Activated naive CD4-positive, alpha-beta T cell treated with anti-CD3 and anti-CD28 coated beads for 36 hours (primary cell): ENCODE data around the gene CFAP157. TPM values are rescaled to one million over a fixed set of nuclear protein-coding genes. Genes with fewer than 3 reads are reported as not detected.
A peak's percentile ranks its signal among the peaks of the same experiment; 100 is the strongest.

Experiments used
- CTCF ChIA-PET: fragments of 350-600 bp; sonication (Branson Sonifier 250); formaldehyde crosslinking; loops from one replicate; lab custom pipeline; 2021; ENCODE audit warnings: antibody characterized with exemption; lab: Charles Lee
- DNase-seq: peaks from one replicate; pipeline ENCODE4 v3.0.0-alpha.2; 2020
- H3K27ac Mint-ChIP-seq: one replicate; pipeline ENCODE4 v1.8.0; 2021; ENCODE audit warnings: mild to moderate bottlenecking, mixed read lengths
- H3K27me3 Mint-ChIP-seq: one replicate; pipeline ENCODE4 v1.8.0; 2021; ENCODE audit warnings: low read depth, mixed read lengths
- H3K36me3 Mint-ChIP-seq: one replicate; pipeline ENCODE4 v1.8.0; 2021; ENCODE audit warnings: low read depth, mixed read lengths
- H3K4me1 Mint-ChIP-seq: one replicate; pipeline ENCODE4 v1.8.0; 2021; ENCODE audit warnings: low read depth, mixed read lengths
- H3K4me3 Mint-ChIP-seq: one replicate; pipeline ENCODE4 v1.8.0; 2021; ENCODE audit warnings: mild to moderate bottlenecking, moderate library complexity, mixed read lengths
- H3K9me3 Mint-ChIP-seq: one replicate; pipeline ENCODE4 v1.8.0; 2021; ENCODE audit warnings: mixed read lengths
- intact Hi-C: fragments of 100-400 bp; cut with micrococcal nuclease; formaldehyde crosslinking; loops from one replicate; pipeline ENCODE4 v1.15.1; 2023
- total RNA-seq, 2 experiments: library from RNA; stranded (reverse); gene quantifications; one replicate each; pipeline ENCODE4 v1.2.3, GENCODE V29; 2021

CFAP157 gene
- total RNA-seq, 2 experiments from 2014 or later: 0.07 TPM; not detected in 1

DNA sequence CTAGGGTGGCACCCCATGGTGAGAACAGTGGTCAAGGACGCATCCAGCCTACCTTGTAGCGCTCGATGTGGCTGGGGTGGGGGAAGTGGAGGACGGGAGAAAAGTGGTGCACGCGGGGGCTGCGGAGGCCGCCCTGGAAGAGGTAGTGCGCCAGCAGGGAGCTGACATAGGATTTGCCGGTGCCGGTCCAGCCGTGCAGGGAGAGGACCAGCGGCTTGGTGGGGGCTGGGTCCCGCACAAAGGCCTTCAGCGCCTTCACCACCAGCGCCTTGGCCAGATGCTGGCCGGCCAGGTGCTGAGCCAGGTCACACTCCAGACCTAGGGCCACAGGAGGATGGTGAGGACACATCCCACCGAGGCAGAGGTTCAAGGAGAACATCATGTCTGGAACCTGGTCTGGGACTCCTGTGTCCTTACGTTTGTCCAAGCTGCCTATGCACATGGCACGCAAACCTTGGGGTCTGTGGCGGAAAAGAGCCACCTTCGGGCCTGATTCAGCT is 27.5 kb downstream of the CFAP157 start:
- peak overlapping the region; percentile 77 for H3K27ac Mint-ChIP-seq
- CTCF ChIA-PET: interaction anchor here (0.6 to 3.7 kb wide), 55 partner anchors 9 to 305 kb away, joined by 3 to 52 read pairs (median 4); partner anchors contain the start of genes AK1, CDK9, PTRH1 and STXBP1
- peaks cover 2% of the 10 kb centered on the region for H3K36me3 Mint-ChIP-seq
- no peaks in the 10 kb centered on the region for H3K27me3 Mint-ChIP-seq
- peak overlapping the region; percentile 78 for H3K4me3 Mint-ChIP-seq
- intact Hi-C loops: loop anchor here (1.0 kb wide), 2 partner anchors 144 to 230 kb away; no protein-coding TSS in a partner anchor
- H3K4me1 Mint-ChIP-seq: peaks cover 13% of the 10 kb centered on the region
- no peaks in the 10 kb centered on the region for H3K9me3 Mint-ChIP-seq
- DNase-seq: no peak

GRCh38 chr9:127734747-127735529 is 28.1 kb downstream of the CFAP157 start, which contains the start of gene TOR2A:
TSS of gene TOR2A (minus strand) at chr9:127735294. CDS start at chr9:127735270, 24 bp downstream.
- Mint-ChIP-seq H3K4me1 (peaks cover 13% of the 10 kb centered on the region), H3K36me3 (peaks cover 3% of the 10 kb centered on the region), H3K4me3 (peak within 1 kb of the TSS; percentile 78), H3K27me3 (no peaks in the 10 kb centered on the region), H3K27ac (peak within 1 kb of the TSS; percentile 86), H3K9me3 (no peaks in the 10 kb centered on the region)
- DNase-seq: peak; percentile 98
- intact Hi-C loops: loop anchor here (1.0 kb wide), 10 partner anchors 20 to 231 kb away; partner anchors contain the start of genes FPGS, PTRH1 and STXBP1
- CTCF ChIA-PET: interaction anchor here (0.6 to 3.7 kb wide), 62 partner anchors 10 to 304 kb away, joined by 3 to 52 read pairs (median 4); partner anchors contain the start of genes AK1, CDK9, PTRH1 and ST6GALNAC4

DNA sequence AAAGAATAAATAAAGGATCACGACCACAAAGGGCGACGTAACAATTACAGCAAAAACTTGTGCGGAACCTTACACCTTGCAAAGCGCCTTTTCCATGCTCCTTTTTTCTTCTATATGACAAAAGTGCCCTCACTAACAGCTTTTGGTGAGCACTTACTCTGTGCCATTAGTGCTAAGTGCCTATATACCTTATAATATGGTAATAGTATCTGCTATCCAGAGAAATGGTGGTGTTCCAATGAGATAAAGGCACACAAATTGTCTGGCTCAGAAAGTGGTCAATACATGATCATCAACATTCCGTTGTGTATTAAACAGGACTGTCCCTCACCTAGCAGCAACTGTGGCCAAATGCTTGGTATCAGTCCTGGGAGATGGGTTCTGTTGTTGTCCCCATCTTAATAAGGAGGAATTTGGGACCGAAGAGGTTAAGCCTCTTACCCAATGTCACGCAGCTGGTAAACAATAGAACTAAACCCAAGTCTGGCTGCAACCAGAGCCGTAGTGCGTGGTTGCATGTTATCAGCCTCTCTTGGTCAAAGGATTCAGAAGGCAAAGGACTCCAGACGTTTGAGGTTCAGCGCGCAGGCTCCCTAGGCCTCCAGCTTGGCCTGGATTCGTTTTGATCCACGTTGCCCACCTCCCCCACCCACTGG is 28.9 kb downstream of the CFAP157 start:
- Mint-ChIP-seq H3K27me3 (no peaks in the 10 kb centered on the region), H3K4me3 (peak overlapping the region; percentile 78)

GRCh38 chr9:127738666-127739065 is 31.9 kb downstream of the CFAP157 start:
- H3K27me3 Mint-ChIP-seq: no peaks in the 10 kb centered on the region
- no peak for DNase-seq
- no peak overlapping the region for H3K27ac Mint-ChIP-seq
- H3K36me3 Mint-ChIP-seq: peaks cover 8% of the 10 kb centered on the region
- H3K9me3 Mint-ChIP-seq: no peaks in the 10 kb centered on the region
- peaks cover 11% of the 10 kb centered on the region for H3K4me1 Mint-ChIP-seq
- CTCF ChIA-PET: interaction anchor here (1.1 kb wide), 1 partner anchor 131 kb away, joined by 3 read pairs; no protein-coding TSS in a partner anchor
- H3K4me3 Mint-ChIP-seq: no peak overlapping the region
- intact Hi-C loops: no loop called here

More for the DNA sequence above, 28.9 kb downstream of the CFAP157 start:
- Mint-ChIP-seq H3K4me1 (peaks cover 13% of the 10 kb centered on the region), H3K36me3 (peaks cover 3% of the 10 kb centered on the region), H3K27ac (peak overlapping the region; percentile 86), H3K9me3 (no peaks in the 10 kb centered on the region)
- CTCF ChIA-PET: interaction anchor here (0.8 to 3.7 kb wide), 33 partner anchors 9 to 238 kb away, joined by 3 to 52 read pairs (median 5); partner anchors contain the start of genes AK1, CDK9, PTRH1 and TTC16
- intact Hi-C loops: loop anchor here (1.0 kb wide), 8 partner anchors 20 to 186 kb away; partner anchors contain the start of genes FPGS, PTRH1 and STXBP1
- DNase-seq: no peak

GRCh38 chr9:127739614-127740330 is 33.0 kb downstream of the CFAP157 start:
- DNase-seq: no peak
- Mint-ChIP-seq H3K9me3 (no peaks in the 10 kb centered on the region), H3K4me1 (peaks cover 4% of the 10 kb centered on the region), H3K4me3 (no peak overlapping the region), H3K36me3 (peaks cover 8% of the 10 kb centered on the region), H3K27ac (no peak overlapping the region), H3K27me3 (no peaks in the 10 kb centered on the region)
- CTCF ChIA-PET: interaction anchor here (0.9 to 1.2 kb wide), 2 partner anchors 16 to 129 kb away, joined by 3 read pairs; no protein-coding TSS in a partner anchor
- intact Hi-C loops: no loop called here

DNA sequence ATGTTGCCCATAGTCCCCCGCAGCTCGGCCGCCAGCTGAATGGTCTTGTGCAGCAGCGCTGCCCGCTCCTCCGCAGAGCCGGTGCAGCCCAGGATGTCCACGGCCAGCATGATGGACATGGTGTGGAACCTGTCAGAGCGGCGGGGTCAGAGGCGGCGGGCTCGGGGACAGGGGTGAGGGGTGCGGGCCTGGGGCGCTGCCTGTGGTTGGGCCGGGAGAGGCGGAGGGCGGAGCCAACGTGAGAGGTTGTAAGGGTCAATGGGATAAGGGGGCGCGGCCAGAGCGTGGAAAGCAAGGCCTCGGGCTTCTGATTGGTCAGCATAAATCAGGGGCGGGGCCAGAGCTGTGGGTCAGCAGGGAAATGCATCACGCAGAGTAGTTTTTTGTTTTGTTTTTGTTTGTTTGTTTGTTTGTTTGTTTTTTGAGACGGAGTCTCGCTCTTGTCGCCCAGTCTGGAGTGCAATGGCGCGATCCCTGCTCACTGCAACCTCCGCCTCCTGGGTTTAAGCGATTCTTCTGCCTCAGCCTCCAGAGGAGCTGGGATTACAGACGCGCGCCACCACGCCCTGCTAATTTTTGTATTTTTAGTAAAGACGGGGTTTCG is 35.1 kb downstream of the CFAP157 start:
- H3K27ac Mint-ChIP-seq: no peak overlapping the region
- no peaks in the 10 kb centered on the region for H3K27me3 Mint-ChIP-seq

GRCh38 chr9:127742435-127743088 is 35.8 kb downstream of the CFAP157 start:
- intact Hi-C loops: no loop called here
- Mint-ChIP-seq H3K4me3 (no peak overlapping the region), H3K36me3 (peaks cover 10% of the 10 kb centered on the region), H3K9me3 (no peaks in the 10 kb centered on the region), H3K4me1 (peaks cover 4% of the 10 kb centered on the region), H3K27me3 (no peaks in the 10 kb centered on the region), H3K27ac (no peak overlapping the region)
- no peak for DNase-seq
- CTCF ChIA-PET: no interaction called here

More for the DNA sequence above, 35.1 kb downstream of the CFAP157 start:
- Mint-ChIP-seq H3K4me1 (peaks cover 2% of the 10 kb centered on the region), H3K4me3 (no peak overlapping the region), H3K9me3 (no peaks in the 10 kb centered on the region), H3K36me3 (peaks cover 8% of the 10 kb centered on the region)
- intact Hi-C loops: no loop called here
- CTCF ChIA-PET: no interaction called here
- no peak for DNase-seq

DNA sequence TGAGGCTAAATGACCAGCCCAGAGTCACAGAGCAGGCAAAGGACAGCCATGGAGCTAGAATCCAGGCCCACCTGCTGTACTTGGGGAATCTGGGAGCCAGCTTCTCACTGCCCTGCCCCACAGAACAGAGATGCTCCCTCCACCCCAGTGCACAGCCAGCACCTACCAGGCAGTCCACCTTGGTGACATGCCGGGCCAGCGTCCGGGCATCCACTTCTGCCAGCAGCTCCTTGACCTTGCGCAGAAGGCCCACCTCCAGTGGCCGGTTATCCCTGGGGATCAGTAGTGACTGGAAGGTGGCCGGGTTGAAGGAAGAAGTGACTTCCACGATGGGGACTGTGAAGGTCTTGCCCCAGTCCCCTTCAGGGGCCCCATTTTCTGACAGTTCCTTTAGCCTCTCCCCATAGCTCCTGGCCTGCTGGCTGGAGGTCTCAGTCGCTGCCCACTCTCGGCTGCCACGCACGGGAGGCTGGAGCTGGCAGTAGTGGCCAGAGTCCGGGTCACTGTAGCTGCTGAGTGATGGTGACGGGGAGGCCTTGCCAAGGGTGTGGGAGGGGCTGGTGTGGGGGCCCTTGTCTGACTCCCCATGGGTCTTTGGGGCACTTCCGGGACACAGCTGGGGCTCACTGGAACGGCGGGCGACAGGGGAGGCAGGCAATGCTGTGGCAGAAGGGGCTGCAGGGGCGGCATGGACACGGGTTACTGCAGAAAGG is 37.8 kb downstream of the CFAP157 start:
- intact Hi-C loops: no loop called here
- no peak for DNase-seq
- no peak overlapping the region for H3K27ac Mint-ChIP-seq
- no peak overlapping the region for H3K4me3 Mint-ChIP-seq
- H3K9me3 Mint-ChIP-seq: no peaks in the 10 kb centered on the region
- H3K4me1 Mint-ChIP-seq: peaks cover 4% of the 10 kb centered on the region
- H3K36me3 Mint-ChIP-seq: peaks cover 6% of the 10 kb centered on the region
- H3K27me3 Mint-ChIP-seq: no peaks in the 10 kb centered on the region
- CTCF ChIA-PET: interaction anchor here (0.9 to 3.2 kb wide), 6 partner anchors 9 to 177 kb away, joined by 3 to 22 read pairs (median 4); partner anchors contain the start of gene TOR2A

DNA sequence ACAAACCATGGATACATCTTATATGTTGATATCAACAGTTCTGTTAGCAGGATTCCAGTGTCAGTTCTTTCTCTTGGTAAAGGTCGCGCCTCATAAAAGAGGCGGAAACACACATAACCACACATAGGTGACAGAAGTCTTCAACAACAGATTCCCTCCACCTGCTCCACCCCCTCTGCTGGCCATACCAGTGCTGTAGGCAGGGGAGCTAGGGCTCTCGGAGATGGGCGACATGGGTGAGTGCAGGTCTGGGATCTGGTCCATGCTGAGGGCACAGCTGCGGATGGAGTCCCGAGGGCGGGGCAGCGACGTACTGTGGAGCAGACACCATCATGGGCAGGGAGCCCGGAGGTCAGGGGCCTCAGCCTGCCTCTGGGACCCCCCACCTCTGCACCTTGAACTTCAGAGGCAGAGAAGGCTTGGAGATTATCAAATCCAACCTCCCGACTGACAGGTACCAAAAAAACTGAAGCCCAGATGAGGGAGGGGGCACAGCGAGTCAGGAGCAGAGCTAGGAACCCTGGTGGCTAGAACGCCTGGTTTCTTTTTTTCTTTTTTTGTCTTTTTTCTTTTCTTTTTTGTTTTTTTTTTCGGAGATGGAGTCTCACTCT is 40.3 kb downstream of the CFAP157 start:
- CTCF ChIA-PET: interaction anchor here (0.6 to 1.4 kb wide), 4 partner anchors 10 to 288 kb away, joined by 3 to 4 read pairs (median 4); no protein-coding TSS in a partner anchor
- DNase-seq: peak; percentile 20
- Mint-ChIP-seq H3K9me3 (no peaks in the 10 kb centered on the region), H3K4me3 (no peak overlapping the region), H3K27me3 (no peaks in the 10 kb centered on the region), H3K4me1 (peaks cover 4% of the 10 kb centered on the region), H3K36me3 (peaks cover 11% of the 10 kb centered on the region), H3K27ac (peak overlapping the region; percentile 71)
- intact Hi-C loops: no loop called here

GRCh38 chr9:127749090-127749787 is 42.5 kb downstream of the CFAP157 start:
- H3K27ac Mint-ChIP-seq: no peak overlapping the region
- H3K27me3 Mint-ChIP-seq: no peaks in the 10 kb centered on the region
- H3K9me3 Mint-ChIP-seq: no peaks in the 10 kb centered on the region
- peaks cover 9% of the 10 kb centered on the region for H3K36me3 Mint-ChIP-seq
- no peak overlapping the region for H3K4me3 Mint-ChIP-seq
- intact Hi-C loops: no loop called here
- no peak for DNase-seq
- peaks cover 4% of the 10 kb centered on the region for H3K4me1 Mint-ChIP-seq
- CTCF ChIA-PET: no interaction called here
